NT2/D1 (cell line): ENCODE data around the gene ZNF800.

Experiments used
- DNase-seq: peaks from one replicate; pipeline ENCODE4 v3.0.0-alpha.2; 2011; ENCODE audit warnings: low read depth, low spot score
- H3K27me3 ChIP-seq: 2 replicates; pipeline ENCODE4 v1.6.0; 2011; ENCODE audit warnings: mild to moderate bottlenecking; ENCODE audit not compliant: insufficient read length, insufficient read depth
- H3K36me3 ChIP-seq: 2 replicates; pipeline ENCODE4 v1.6.1; 2011; ENCODE audit warnings: mild to moderate bottlenecking, low read length, mixed read lengths; ENCODE audit not compliant: insufficient read depth, insufficient read length
- H3K4me1 ChIP-seq: 2 replicates; pipeline ENCODE4 v1.5.1; 2011; ENCODE audit not compliant: insufficient read depth, insufficient read length
- H3K4me3 ChIP-seq: 2 replicates; pipeline ENCODE4 v1.5.1; 2011; ENCODE audit warnings: low read depth; ENCODE audit not compliant: insufficient read length
- H3K9ac ChIP-seq: 2 replicates; pipeline ENCODE4 v1.6.0; 2011; ENCODE audit warnings: low read depth; ENCODE audit not compliant: insufficient read length
- H3K9me3 ChIP-seq: 2 replicates; pipeline ENCODE4 v1.5.1; 2011; ENCODE audit warnings: mild to moderate bottlenecking, low read length; ENCODE audit not compliant: insufficient read depth
- SUZ12 ChIP-seq: IDR thresholded peaks from 2 replicates; pipeline ENCODE4 v1.6.1; 2011; ENCODE audit not compliant: insufficient read length, insufficient read depth; ENCODE audit errors: extremely low read depth
- YY1 ChIP-seq: IDR thresholded peaks from 2 replicates; pipeline ENCODE4 v1.6.1; 2011; ENCODE audit not compliant: insufficient read length, insufficient read depth
- ZNF274 ChIP-seq: IDR thresholded peaks from 2 replicates; pipeline ENCODE4 v1.6.1; 2011; ENCODE audit warnings: mild to moderate bottlenecking, low read depth, low read length

Gene ZNF800

DNA sequence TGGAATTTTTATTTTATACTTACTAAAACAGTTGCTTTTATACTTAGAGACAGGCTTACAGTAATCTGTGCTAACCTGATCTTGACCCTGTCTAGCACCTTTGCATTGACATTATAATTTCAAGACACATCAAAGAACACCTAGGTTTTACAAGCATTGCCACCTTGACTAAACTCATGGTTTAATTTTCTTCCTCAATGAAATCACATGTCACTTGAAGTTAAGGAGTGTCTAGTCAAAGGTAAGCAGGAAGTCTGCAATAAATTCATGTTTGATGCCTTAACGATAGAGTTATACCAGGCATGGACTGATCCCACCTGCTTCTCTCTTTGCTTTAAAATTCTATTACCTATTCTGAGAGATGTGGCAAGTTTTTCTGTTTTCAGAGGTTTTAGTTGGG, 62.4 kb downstream of the ZNF800 start:
- Histone ChIP-seq H3K9me3 (no peaks in the 10 kb centered on the region), H3K9ac (no peak overlapping the region), H3K36me3 (no peaks in the 10 kb centered on the region), H3K4me3 (no peak overlapping the region), H3K27me3 (no peaks in the 10 kb centered on the region), H3K4me1 (no peaks in the 10 kb centered on the region)
- no peak for DNase-seq
- TF ChIP-seq SUZ12 (no peak), YY1 (no peak), ZNF274 (no peak)

- Histone ChIP-seq H3K4me1 (no peaks in the 10 kb centered on the region), H3K36me3 (no peaks in the 10 kb centered on the region), H3K9ac (no peak overlapping the region), H3K4me3 (no peak overlapping the region), H3K9me3 (no peaks in the 10 kb centered on the region), H3K27me3 (no peaks in the 10 kb centered on the region)
- no peak for DNase-seq
- TF ChIP-seq SUZ12 (no peak), YY1 (no peak), ZNF274 (no peak)
These were observed 69.5 kb downstream of the ZNF800 start for GRCh38 chr7:127322832-127323493.

- no peaks in the 10 kb centered on the region for H3K27me3 ChIP-seq
- no peaks in the 10 kb centered on the region for H3K9me3 ChIP-seq
- no peak overlapping the region for H3K9ac ChIP-seq
- H3K36me3 ChIP-seq = no peaks in the 10 kb centered on the region
- H3K4me3 ChIP-seq = no peak overlapping the region
- no peaks in the 10 kb centered on the region for H3K4me1 ChIP-seq
- DNase-seq = no peak
- no peak for TF ChIP-seq ZNF274
- no peak for TF ChIP-seq YY1
- no peak for TF ChIP-seq SUZ12
These were observed 70.2 kb downstream of the ZNF800 start for GRCh38 chr7:127322351-127322750.

- no peaks in the 10 kb centered on the region for H3K4me1 ChIP-seq
- TF ChIP-seq SUZ12 (no peak), YY1 (no peak), ZNF274 (no peak)
- no peaks in the 10 kb centered on the region for H3K27me3 ChIP-seq
- H3K4me3 ChIP-seq = no peak overlapping the region
- H3K36me3 ChIP-seq = no peaks in the 10 kb centered on the region
- no peaks in the 10 kb centered on the region for H3K9me3 ChIP-seq
- no peak for DNase-seq
- H3K9ac ChIP-seq = no peak overlapping the region
These were observed 71.5 kb downstream of the ZNF800 start for GRCh38 chr7:127320974-127321373.
